Measurements from ENCODE around the gene PDXK.

- TF ChIP-seq EZH2phosphoT487 (IDR thresholded peaks at IDR 0.05; ENCODE audit: low read depth, severe bottlenecking, unreplicated experiment), result no peak
- TF ChIP-seq CTCF (IDR thresholded peaks at IDR 0.05; ENCODE audit: poor library complexity), result no peak
These were observed 26.0 kb upstream of the PDXK start for GRCh38 chr21:43692949-43693348.
